IPS DF 6.9 (cell line): ENCODE results near the gene MT1E.
"Not testable (repeated sequence)": the region's sequence is repeated elsewhere in the genome, so short reads cannot be mapped to it uniquely, and the experiment has no call there.

ENCODE experiments used
- DNase-seq: peaks from one replicate; pipeline ENCODE4 v3.0.0-alpha.2; 2013; ENCODE audit warnings: low read depth, low spot score
- H3K27ac ChIP-seq: one replicate; pipeline ENCODE4 v1.5.1; 2013; ENCODE audit warnings: low read length, control low read depth
- H3K27me3 ChIP-seq: 2 replicates; pipeline ENCODE4 v1.6.1; 2013; ENCODE audit warnings: mild to moderate bottlenecking, low read length; ENCODE audit not compliant: control insufficient read depth, insufficient read depth
- H3K36me3 ChIP-seq: 2 replicates; pipeline ENCODE4 v1.6.1; 2013; ENCODE audit warnings: low read length; ENCODE audit not compliant: control insufficient read depth, insufficient read depth
- H3K4me1 ChIP-seq: 2 replicates; pipeline ENCODE4 v1.6.1; 2013; ENCODE audit warnings: low read length; ENCODE audit not compliant: control insufficient read depth, insufficient read depth
- H3K4me3 ChIP-seq: 2 replicates; pipeline ENCODE4 v1.5.1; 2013; ENCODE audit warnings: mild to moderate bottlenecking, low read length
- H3K9me3 ChIP-seq: 2 replicates; pipeline ENCODE4 v1.6.1; 2013; ENCODE audit warnings: low read length, inconsistent platforms; ENCODE audit not compliant: control insufficient read depth, insufficient read depth
- WGBS: extraction: QIAGEN DNeasy Blood & Tissue Kit; methylation state at CpG from one replicate; pipeline ENCODE4 v1.1.7; 2013; ENCODE audit warnings: mixed read lengths, missing lambda C conversion rate; ENCODE audit not compliant: insufficient read length, insufficient coverage; 5-methylcytosine and 5-hydroxymethylcytosine counted together

The MT1E gene

DNA sequence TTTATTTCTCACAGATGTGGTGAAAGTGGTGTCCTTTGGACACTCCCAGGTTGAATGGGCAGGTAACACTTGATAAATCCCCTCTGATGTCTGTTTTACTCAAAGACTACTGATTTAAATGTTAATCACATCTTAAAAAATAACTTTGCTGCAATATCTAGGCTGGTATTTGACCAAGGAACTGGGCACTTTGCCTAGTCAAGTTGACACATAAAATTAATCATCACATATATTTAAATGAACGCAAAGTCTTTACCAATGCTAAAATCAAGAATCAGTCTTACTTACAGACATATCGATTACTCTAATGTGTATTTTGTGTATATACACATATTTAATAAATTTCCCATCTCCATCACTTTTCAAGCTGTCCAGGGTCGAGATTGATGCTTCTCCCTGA lies 10.2 kb upstream of the MT1E start:
- no peak for DNase-seq
- Histone ChIP-seq H3K4me1 (peaks cover 3% of the 10 kb centered on the region; the same call in 1 of the 2 replicates), H3K36me3 (no peaks in the 10 kb centered on the region), H3K9me3 (no peaks in the 10 kb centered on the region), H3K4me3 (no peak overlapping the region), H3K27ac (no peak overlapping the region), H3K27me3 (peaks cover 50% of the 10 kb centered on the region)
- no CpG with 5 or more reads among the region's 3 CpGs for WGBS

DNA sequence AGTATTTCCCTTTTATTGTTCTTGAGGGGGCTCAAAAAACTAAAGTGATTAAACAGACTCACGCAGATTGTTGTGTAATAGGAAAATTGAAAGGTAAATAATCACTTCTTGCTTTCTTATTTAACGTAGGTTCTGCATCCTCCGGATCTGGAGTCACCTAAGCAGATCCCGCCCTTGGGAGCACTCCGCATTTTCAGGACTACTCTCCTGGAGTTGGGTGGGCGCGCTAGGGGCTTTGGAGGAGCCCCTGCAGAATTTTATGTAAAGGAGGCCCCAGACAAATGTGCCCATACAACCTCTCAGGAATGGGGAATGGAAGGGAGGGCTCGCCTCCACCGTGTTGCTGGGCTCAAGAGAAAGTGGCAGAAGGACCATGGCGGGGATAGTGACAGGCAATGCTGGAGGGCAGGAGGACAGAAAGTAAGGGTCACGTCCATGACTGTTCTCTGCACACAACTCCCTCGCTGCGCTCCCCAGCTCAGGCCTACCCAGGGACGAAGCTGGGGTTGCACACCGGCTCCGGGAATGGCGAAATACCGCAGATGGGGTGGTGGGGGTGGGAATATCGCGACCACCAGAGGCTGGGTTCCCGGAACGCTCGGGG lies 8.9 kb upstream of the MT1E start:
- no CpG with 5 or more reads among the region's 23 CpGs for WGBS
- Histone ChIP-seq H3K4me3 (peak overlapping the region; percentile 25), H3K27ac (no peak overlapping the region), H3K9me3 (no peaks in the 10 kb centered on the region), H3K36me3 (no peaks in the 10 kb centered on the region), H3K27me3 (peaks cover 48% of the 10 kb centered on the region), H3K4me1 (peaks cover 3% of the 10 kb centered on the region; the same call in 1 of the 2 replicates)
- no peak for DNase-seq

DNA sequence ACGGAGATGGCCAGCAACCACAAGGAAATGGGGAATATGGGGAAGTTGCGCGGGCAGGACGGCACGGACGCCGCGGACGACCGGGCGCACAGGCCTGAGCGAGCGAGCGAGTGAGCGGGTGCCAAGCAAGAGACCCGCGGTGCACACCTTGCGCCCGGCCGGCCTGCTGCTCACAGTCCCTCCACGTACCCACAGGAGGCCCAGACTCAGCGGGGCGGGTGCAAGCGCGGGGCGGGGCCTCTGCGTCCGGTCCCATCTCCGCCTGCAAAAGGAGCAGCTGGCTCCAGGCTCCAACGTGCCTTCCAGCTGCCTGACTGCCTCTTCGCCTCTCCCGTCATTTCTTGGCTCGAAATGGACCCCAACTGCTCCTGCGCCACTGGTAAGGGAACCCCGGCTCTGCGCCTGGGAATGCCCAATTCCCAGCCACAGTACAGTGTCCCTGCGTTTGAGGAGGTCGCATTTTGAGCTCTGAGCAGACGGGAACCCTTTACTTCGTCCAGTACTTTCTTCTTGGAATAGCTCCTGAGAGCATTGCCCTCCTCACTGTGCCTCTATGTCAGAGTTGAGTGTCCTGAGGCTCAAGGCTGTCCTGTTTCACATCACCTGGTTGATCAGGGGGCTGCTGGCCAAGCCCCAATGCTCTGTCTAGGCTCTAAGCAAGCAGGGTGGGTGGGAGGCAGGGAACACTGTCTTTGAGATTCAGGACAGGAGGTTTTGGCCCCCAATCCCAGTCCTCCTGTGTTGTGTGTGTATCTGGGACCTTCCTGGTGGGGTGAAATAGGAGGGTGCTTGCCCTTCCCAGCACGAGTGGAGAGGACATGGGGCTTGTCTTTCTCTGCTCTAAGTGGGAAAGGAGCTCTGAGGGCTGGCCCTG lies 8.1 kb upstream of the MT1E start:
- Histone ChIP-seq H3K4me1 (peaks cover 3% of the 10 kb centered on the region; the same call in 1 of the 2 replicates), H3K4me3 (peak overlapping the region; percentile 25), H3K9me3 (no peaks in the 10 kb centered on the region), H3K36me3 (no peaks in the 10 kb centered on the region), H3K27ac (no peak overlapping the region), H3K27me3 (peaks cover 48% of the 10 kb centered on the region)
- no CpG with 5 or more reads among the region's 41 CpGs for WGBS
- DNase-seq = no peak

DNA sequence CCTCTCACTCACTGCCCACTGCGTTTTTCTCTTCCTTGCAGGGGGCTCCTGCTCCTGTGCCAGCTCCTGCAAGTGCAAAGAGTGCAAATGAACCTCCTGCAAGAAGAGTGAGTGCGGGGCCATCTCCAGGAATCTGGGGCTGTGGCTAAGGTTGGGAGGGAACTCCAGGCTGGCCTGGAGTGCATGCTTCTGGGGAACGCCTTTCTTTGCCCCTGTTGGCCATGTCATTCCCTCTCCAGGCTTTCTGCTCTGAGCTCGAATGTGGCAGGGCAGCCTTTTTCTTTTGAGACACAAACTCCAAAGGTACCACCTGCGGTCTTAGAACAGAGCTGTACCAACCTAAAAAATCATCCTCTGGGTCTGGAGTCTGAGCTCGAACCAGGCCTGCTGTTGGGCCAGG lies 7.4 kb upstream of the MT1E start:
- DNase-seq = no peak
- peaks cover 51% of the 10 kb centered on the region for H3K27me3 ChIP-seq
- no peak overlapping the region for H3K27ac ChIP-seq
- no peak overlapping the region for H3K4me3 ChIP-seq
- WGBS = no CpG with 5 or more reads among the region's 6 CpGs
- H3K36me3 ChIP-seq = no peaks in the 10 kb centered on the region
- H3K9me3 ChIP-seq = no peaks in the 10 kb centered on the region
- H3K4me1 ChIP-seq = peaks cover 3% of the 10 kb centered on the region; the same call in 1 of the 2 replicates

DNA sequence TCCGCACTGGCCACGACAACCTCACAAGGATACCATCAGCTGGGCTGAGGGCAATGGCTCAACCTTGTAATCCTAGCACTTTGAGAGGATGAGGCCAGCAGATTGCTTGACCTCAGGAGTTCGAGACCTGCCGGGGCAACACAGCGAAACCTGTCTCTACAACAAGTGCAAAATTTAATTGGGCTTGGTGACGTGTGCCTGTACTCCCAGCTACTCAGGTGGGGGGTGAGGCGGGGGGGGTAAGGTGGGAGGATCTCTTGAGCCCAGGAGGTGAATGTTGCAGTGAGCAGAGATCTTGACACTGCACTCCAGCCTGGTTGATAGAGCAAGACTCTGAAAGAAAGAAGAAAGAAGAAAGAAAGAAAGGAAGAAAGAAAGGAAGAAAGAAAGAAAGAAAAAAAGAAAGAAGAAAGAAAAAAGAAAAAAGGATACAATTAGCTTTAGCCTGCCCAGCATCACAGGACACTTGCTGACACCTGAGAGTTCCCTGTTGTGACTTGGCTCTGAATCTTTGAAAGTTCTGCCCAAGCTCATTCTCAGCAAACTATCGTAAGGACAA lies 5.2 kb upstream of the MT1E start:
- H3K4me1 ChIP-seq = peaks cover 6% of the 10 kb centered on the region
- no CpG with 5 or more reads among the region's 8 CpGs for WGBS
- no peak for DNase-seq
- no peak overlapping the region for H3K27ac ChIP-seq
- H3K4me3 ChIP-seq = no peak overlapping the region
- H3K9me3 ChIP-seq = no peaks in the 10 kb centered on the region
- peaks cover 68% of the 10 kb centered on the region for H3K27me3 ChIP-seq
- no peaks in the 10 kb centered on the region for H3K36me3 ChIP-seq

DNA sequence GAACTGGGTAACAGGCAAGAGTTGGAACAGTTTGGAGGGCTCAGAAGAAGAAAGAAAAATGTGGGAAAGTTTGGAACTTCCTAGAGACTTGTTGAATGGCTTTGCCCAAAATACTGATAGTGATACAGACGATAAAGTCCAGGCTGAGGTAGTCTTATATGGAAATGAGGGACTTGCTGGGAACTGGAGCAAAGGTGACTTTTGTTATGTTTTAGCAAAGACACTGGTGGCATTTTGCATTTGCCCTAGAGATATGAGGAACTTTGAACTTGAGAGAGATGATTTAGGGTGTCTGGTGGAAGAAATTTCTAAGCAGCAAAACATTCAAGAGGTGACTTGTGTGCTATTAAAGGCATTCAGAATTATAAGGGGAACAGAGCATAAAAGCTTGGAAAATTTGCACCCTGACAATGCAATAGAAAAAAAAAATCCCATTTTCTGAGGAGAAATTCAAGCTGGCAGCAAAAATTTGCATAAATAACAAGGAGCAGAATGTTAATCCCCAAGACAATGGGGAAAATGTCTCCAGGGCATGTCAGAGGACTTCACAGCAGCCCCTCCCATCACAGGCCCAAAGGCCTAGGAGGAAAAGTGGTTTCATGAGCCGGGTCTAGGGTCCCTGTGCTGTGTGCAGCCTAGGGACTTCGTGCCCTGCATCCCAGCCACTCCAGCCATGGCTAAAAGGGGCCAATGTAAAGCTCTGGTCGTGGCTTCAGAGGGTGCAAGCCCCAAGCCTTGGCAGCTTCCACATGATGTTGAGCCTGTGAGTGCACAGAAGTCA lies 3.7 kb upstream of the MT1E start:
- not testable (repeated sequence) for H3K36me3 ChIP-seq, H3K4me3 ChIP-seq, DNase-seq, H3K27ac ChIP-seq, H3K9me3 ChIP-seq, H3K4me1 ChIP-seq
- WGBS = no CpG with 5 or more reads among the region's 4 CpGs
- peaks cover 72% of the 10 kb centered on the region for H3K27me3 ChIP-seq

DNA sequence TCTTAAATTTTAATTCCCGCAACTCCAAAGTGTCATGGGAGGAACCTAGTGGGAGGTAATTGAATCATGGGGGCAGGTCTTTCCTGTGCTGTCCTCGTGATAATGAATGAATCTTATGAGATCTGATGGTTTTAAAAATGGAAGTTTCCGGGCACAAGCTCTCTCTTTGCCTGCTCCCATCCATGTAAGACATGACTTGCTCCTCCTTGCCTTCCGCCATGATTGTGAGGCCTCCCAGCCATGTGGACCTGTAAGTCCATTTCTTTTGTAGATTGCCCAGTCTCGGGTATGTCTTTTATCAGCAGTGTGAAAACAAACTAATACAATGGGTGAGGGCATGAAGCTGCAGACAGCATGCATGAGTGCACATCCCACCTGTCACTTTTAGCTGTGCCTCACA lies 2.4 kb upstream of the MT1E start:
- not testable (repeated sequence) for H3K36me3 ChIP-seq, H3K4me1 ChIP-seq, H3K9me3 ChIP-seq, H3K27ac ChIP-seq, H3K4me3 ChIP-seq, DNase-seq
- WGBS = no CpG with 5 or more reads among the region's 5 CpGs
- peaks cover 63% of the 10 kb centered on the region for H3K27me3 ChIP-seq

DNA sequence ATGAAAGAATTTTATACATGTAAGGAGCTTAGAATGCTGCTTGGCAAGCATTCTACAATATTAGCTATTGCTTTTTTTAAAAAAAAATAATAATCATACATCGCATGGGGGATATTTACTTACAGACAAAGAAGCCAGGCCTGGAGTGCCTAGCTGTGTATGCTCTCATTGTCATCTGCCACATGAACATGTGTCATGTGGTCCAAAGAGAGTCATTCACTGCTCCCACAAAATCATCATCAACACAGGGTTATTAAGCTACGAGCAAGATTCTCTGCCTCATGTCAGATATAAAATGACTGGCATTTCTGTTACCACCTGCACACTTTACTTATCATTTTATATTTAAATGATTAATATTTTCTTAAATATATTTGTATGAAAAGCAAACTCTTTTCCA lies 1.9 kb upstream of the MT1E start:
- DNase-seq = no peak
- Histone ChIP-seq H3K4me1 (peaks cover 3% of the 10 kb centered on the region), H3K9me3 (no peaks in the 10 kb centered on the region), H3K27ac (no peak overlapping the region), H3K36me3 (no peaks in the 10 kb centered on the region), H3K27me3 (peaks cover 61% of the 10 kb centered on the region), H3K4me3 (no peak overlapping the region)
- no CpG with 5 or more reads among the region's 2 CpGs for WGBS

DNA sequence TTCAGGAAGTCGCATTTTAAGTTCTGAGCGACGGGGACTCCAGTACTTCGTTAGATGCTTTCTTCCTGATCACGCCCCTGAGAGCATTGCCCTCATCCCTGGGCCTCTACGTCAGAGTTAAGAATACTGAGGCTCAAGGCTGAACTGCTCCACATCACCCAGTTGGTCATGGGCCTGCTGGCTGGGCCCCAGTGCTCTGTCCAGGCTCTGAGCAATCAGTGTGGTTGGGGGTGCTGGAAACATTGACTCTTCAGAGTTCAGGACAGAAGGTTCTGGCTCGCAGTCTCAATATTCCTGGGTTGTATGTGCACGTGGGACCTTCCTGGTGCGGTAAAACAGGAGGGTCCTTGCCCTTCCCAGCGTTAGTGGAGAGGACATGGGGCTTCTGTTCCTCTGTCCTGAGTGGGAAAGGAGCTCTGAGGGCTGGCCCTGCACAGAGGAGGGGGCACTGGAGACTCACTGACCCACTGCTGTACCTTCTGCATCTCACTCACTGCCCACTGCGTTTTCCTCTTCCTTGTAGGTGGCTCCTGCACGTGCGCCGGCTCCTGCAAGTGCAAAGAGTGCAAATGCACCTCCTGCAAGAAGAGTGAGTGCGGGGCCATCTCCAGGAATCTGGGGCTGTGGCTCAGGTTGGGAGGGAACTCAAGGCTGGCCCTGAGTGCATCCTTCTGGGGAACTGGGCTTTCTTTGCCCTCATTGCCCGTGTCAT lies 518 bp downstream of the MT1E start:
- H3K4me3 ChIP-seq = no peak overlapping the region; the same call in 1 of the 2 replicates

DNA sequence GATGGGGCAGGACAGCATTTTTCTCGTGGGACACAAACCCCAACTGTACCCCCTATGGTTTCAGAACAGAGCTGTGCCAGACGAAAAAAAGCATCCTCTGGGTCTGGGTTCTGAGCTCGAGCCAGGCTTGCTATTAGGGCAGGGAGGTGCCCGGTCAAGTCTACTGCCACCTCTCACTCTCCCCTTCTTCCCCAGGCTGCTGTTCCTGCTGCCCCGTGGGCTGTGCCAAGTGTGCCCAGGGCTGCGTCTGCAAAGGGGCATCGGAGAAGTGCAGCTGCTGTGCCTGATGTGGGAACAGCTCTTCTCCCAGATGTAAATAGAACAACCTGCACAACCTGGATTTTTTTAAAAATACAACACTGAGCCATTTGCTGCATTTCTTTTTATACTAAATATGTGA lies 1.1 kb downstream of the MT1E start:
- Histone ChIP-seq H3K9me3 (no peaks in the 10 kb centered on the region), H3K36me3 (no peaks in the 10 kb centered on the region), H3K4me3 (no peak overlapping the region), H3K27ac (no peak overlapping the region), H3K4me1 (peaks cover 3% of the 10 kb centered on the region), H3K27me3 (peaks cover 74% of the 10 kb centered on the region)
- WGBS = no CpG with 5 or more reads among the region's 7 CpGs
- DNase-seq = no peak

More for the DNA sequence above, 518 bp downstream of the MT1E start:
- Histone ChIP-seq H3K27me3 (peaks cover 68% of the 10 kb centered on the region), H3K4me1 (peaks cover 3% of the 10 kb centered on the region), H3K36me3 (no peaks in the 10 kb centered on the region), H3K9me3 (no peaks in the 10 kb centered on the region), H3K27ac (no peak overlapping the region)
- WGBS = no CpG with 5 or more reads among the region's 16 CpGs
- DNase-seq = no peak
